Spleen (tissue), 11 donors: Measurements from ENCODE around the gene KCNJ6. TPM values are rescaled to one million over a fixed set of nuclear protein-coding genes. Genes with fewer than 3 reads are reported as not detected.
A peak's percentile ranks its signal among the peaks of the same experiment; 100 is the strongest.

ENCODE experiments used
- DNase-seq: peaks from one replicate; pipeline ENCODE4 v3.0.0-alpha.2; 2020
- H3K27ac ChIP-seq, 8 donors: fragments of 200-600 bp; sonication (generic) in 7 of 8; 1 replicate in 4 of 8; 2 replicates in 4 of 8; pipeline versions ENCODE4 v1.5.0 to v1.8.0; 2016 to 2021; ENCODE audit warnings: inconsistent platforms in 4 of 8, mild to moderate bottlenecking in 4 of 8, moderate library complexity in 1 of 8
- H3K27me3 ChIP-seq, 7 donors: fragments of 200-600 bp; sonication (generic) in 6 of 7; replicated peaks in 1 of 7; 1 replicate in 4 of 7; 2 replicates in 3 of 7; pipeline versions ENCODE4 v1.5.0 to v1.8.0; 2016 to 2021; ENCODE audit warnings: inconsistent platforms in 3 of 7, mild to moderate bottlenecking in 1 of 7
- H3K36me3 ChIP-seq, 6 donors: fragments of 200-600 bp; sonication (generic) in 5 of 6; 1 replicate in 4 of 6; 2 replicates in 2 of 6; pipeline versions ENCODE4 v1.5.0 to v1.8.0; 2016 to 2021; ENCODE audit warnings: inconsistent platforms in 2 of 6
- H3K4me1 ChIP-seq, 6 donors: fragments of 200-600 bp; sonication (generic) in 5 of 6; 1 replicate in 3 of 6; 2 replicates in 3 of 6; pipeline versions ENCODE4 v1.5.0 to v1.8.0; 2016 to 2021; ENCODE audit warnings: inconsistent platforms in 3 of 6
- H3K4me3 ChIP-seq, 8 donors: fragments of 200-600 bp; sonication (generic) in 7 of 8; 1 replicate in 4 of 8; 2 replicates in 4 of 8; pipeline versions ENCODE4 v1.5.0 to v1.8.0; 2016 to 2021; ENCODE audit warnings: inconsistent platforms in 4 of 8, mild to moderate bottlenecking in 4 of 8, moderate library complexity in 2 of 8
- H3K9me3 ChIP-seq, 8 donors: fragments of 200-600 bp; sonication (generic) in 7 of 8; 1 replicate in 4 of 8; 2 replicates in 4 of 8; pipeline versions ENCODE4 v1.5.0 to v1.8.0; 2016 to 2021; ENCODE audit warnings: inconsistent platforms in 4 of 8
- POLR2A ChIP-seq, 3 donors: fragments of 450-650 bp; IDR thresholded peaks; one replicate each; pipeline ENCODE4 v1.5.1; 2017; ENCODE audit warnings: antibody characterized with exemption in 3 of 3, mild to moderate bottlenecking in 1 of 3
- POLR2AphosphoS5 ChIP-seq, 3 donors: sonication (generic); formaldehyde crosslinking; IDR thresholded peaks; one replicate each; pipeline ENCODE4 v1.5.1; 2017; ENCODE audit warnings: antibody characterized with exemption in 3 of 3
- WGBS, 5 donors: extraction: QIAGEN DNeasy Blood & Tissue Kit in 3 of 5; methylation state at CpG; one replicate each; pipeline versions ENCODE4 v1.1.5 to v1.1.7; 2013 to 2018; 5-methylcytosine and 5-hydroxymethylcytosine counted together
- intact Hi-C: fragments of 100-400 bp; cut with DNase I; formaldehyde crosslinking; loops from one replicate; pipeline ENCODE4 v1.15.0; 2023; ENCODE audit warnings: low total_unique reads
- polyA plus RNA-seq, 3 donors: library from polyadenylated mRNA; stranded (reverse); fragments of 200-250 nt; gene quantifications; one replicate each; pipeline ENCODE4 v1.2.1, GENCODE V29; 2013
- total RNA-seq, 7 donors: library from RNA; depleted of rRNA in 3 of 7; stranded (reverse); fragments of >200 nt in 3 of 7; fragmentation: NEBNext Ultra II Directional in 4 of 7; extraction: Animal tissue kit (Norgen Biotek cat#: 25700) in 4 of 7; gene quantifications; one replicate each; pipeline versions ENCODE4 v1.1.0 to v1.2.1, GENCODE V29; 2016 to 2021
- TF ChIP-seq, protein P1 (sequence below), 11 experiments: fragments of 200-600 bp in 7 of 11; fragments of 450-650 bp in 4 of 11; sonication (generic) in 4 of 11; IDR thresholded peaks in 8 of 11; conservative IDR thresholded peaks in 3 of 11; 1 replicate in 7 of 11; 2 replicates in 4 of 11; pipeline versions ENCODE4 v1.4.0 to v1.8.0; 2016 to 2021; ENCODE audit warnings: antibody characterized with exemption in 11 of 11, inconsistent platforms in 4 of 11, mild to moderate bottlenecking in 1 of 11
- donor health status: healthy with polysubstance abuse.
- donor health status: DM: no; HTN: no; CAD: no; lungs with moderate emphysema.
- donor health status: DM: no; HTN: no; CAD: no.
- donor health status: Bipolar disorder and iron deficiency.
- donor health status: healthy.
- donor health status: DM: no; HTN: no; CAD: no.
- donor health status: DM: yes; HTN: yes; CAD: no.

KCNJ6 gene
- total and polyA plus RNA-seq, 10 donors: under 0.01 to 0.36 (median 0.10) TPM; not detected in 6

DNA sequence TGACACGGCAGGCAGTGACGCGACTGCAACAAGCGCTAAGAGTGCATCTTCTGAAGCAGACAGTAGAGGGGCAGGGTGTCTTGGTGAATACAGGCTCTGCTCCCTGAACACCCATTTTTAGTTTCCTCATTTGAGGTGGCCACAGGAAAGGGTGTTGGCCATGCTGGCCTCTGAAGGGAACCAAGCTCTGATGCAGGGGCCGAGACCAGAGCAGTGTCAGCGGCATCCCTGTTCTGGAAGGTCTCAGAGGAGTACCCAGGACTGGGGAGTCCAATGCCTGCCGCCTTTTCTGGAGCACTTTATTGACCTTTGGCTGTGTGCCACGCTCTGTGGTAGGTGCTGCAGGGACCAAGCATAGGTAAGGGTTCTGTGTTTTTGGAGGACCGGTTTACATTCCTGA, 100.4 kb downstream of the KCNJ6 start:
- WGBS, 5 donors: 69 to 93% (median 80%) methylated on average over 8 to 9 of the region's 9 CpGs
- TF ChIP-seq POLR2A (IDR thresholded peaks at IDR 0.05): no peak
- TF ChIP-seq POLR2AphosphoS5 (IDR thresholded peaks at IDR 0.05): no peak
- TF ChIP-seq, protein P1, sequence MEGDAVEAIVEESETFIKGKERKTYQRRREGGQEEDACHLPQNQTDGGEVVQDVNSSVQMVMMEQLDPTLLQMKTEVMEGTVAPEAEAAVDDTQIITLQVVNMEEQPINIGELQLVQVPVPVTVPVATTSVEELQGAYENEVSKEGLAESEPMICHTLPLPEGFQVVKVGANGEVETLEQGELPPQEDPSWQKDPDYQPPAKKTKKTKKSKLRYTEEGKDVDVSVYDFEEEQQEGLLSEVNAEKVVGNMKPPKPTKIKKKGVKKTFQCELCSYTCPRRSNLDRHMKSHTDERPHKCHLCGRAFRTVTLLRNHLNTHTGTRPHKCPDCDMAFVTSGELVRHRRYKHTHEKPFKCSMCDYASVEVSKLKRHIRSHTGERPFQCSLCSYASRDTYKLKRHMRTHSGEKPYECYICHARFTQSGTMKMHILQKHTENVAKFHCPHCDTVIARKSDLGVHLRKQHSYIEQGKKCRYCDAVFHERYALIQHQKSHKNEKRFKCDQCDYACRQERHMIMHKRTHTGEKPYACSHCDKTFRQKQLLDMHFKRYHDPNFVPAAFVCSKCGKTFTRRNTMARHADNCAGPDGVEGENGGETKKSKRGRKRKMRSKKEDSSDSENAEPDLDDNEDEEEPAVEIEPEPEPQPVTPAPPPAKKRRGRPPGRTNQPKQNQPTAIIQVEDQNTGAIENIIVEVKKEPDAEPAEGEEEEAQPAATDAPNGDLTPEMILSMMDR (IDR thresholded peaks at IDR 0.05 in 8 of 11, conservative IDR thresholded peaks at IDR 0.05 in 3 of 11): no peak
- Histone ChIP-seq H3K27me3 (no peaks in the 10 kb centered on the region), H3K27ac (peak overlapping the region in 3 of 8 donors; percentile 47 to 78 (median 59)), H3K4me3 (peak overlapping the region in 4 of 8 donors; percentile 3 to 27 (median 6)), H3K9me3 (peaks cover 0 to 23% (median 17%) of the 10 kb centered on the region in 8 donors), H3K4me1 (peaks cover 0 to 6% (median 0%) of the 10 kb centered on the region in 6 donors), H3K36me3 (no peaks in the 10 kb centered on the region)
- DNase-seq: peak; percentile 72
- intact Hi-C loops: no loop called here

DNA sequence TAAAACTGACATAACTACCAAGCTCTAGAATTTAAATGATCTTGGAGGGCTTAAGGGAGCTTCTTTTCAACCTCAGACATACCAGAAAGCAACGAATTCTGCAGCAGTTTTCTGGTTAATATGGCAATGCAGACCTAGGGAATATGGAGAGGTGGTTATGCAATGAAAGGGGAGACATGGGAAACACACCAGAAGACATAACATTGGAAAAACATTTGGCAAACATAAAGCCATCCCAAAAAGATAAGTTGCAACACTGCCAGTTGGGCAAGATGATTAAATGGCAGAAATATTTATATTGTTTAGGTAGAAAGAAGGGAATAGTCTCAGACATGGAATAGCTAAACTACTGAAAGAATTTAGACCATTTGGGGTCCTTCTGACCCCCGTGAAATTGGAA, 104.5 kb downstream of the KCNJ6 start:
- WGBS, 5 donors: 55 to 74% (median 67%) methylated on average over 2 of the region's 2 CpGs
- H3K36me3 ChIP-seq: no peaks in the 10 kb centered on the region
- no peak for DNase-seq
- TF ChIP-seq POLR2AphosphoS5 (IDR thresholded peaks at IDR 0.05): no peak
- TF ChIP-seq POLR2A (IDR thresholded peaks at IDR 0.05): no peak
- TF ChIP-seq, protein P1 (IDR thresholded peaks at IDR 0.05 in 8 of 11, conservative IDR thresholded peaks at IDR 0.05 in 3 of 11): no peak
- peaks cover 0 to 25% (median 17%) of the 10 kb centered on the region in 8 donors for H3K9me3 ChIP-seq
- H3K4me1 ChIP-seq: no peaks in the 10 kb centered on the region
- no peaks in the 10 kb centered on the region for H3K27me3 ChIP-seq
- H3K4me3 ChIP-seq: no peak overlapping the region
- H3K27ac ChIP-seq: no peak overlapping the region
- intact Hi-C loops: no loop called here

DNA sequence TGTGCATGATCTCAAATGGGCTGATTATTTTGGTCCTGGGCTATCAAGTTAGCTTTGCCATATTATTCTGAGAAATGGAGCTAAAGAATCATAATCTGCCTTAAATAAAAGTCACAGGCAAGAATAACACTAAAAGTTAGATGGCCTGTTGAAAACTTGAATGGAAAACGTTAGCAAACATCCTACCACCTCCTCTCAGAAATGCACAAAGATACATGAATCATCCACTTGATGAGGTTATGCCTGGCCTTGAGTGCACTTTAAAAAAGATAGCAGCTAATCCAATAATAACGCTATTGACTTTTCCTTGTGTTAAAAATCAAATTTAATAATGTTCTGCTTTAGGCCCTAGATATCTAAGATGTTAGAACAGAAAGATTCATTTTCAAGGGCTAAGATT, 108.0 kb downstream of the KCNJ6 start:
- no peak for DNase-seq
- TF ChIP-seq, protein P1 (IDR thresholded peaks at IDR 0.05 in 8 of 11, conservative IDR thresholded peaks at IDR 0.05 in 3 of 11): no peak
- TF ChIP-seq POLR2AphosphoS5 (IDR thresholded peaks at IDR 0.05) (no peak), POLR2A (IDR thresholded peaks at IDR 0.05) (no peak)
- Histone ChIP-seq H3K27ac (no peak overlapping the region), H3K9me3 (peaks cover 0 to 38% (median 20%) of the 10 kb centered on the region in 8 donors), H3K4me1 (peaks cover 0 to 7% (median 0%) of the 10 kb centered on the region in 6 donors), H3K36me3 (no peaks in the 10 kb centered on the region), H3K4me3 (no peak overlapping the region), H3K27me3 (no peaks in the 10 kb centered on the region)
- WGBS, 5 donors: 66 to 84% (median 75%) methylated on average over 2 of the region's 2 CpGs
- intact Hi-C loops: no loop called here

DNA sequence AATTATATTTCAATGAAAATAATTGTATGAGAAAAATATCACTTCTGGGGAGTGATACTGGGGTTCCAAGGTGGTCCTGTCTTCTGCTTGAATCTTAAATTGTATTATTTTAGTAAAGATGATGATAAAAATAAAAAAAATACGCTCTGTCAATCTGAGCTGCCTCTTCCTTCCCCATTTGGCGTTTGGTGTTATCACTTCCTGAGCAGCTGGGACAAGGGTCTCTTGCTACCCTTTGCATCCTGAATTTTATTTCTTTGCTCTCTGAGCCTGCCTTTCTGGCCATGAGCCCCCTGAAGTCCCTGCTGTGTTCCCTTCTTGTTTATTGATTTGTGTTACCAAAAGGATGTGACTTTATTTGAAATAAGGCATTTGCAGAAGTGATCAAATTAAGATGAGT, 111.0 kb downstream of the KCNJ6 start:
- 5 to 18% (median 13%) methylated on average over 2 of the region's 2 CpGs for WGBS, 5 donors
- peaks cover 0 to 25% (median 0%) of the 10 kb centered on the region in 7 donors for H3K27me3 ChIP-seq

More for the DNA sequence above, 111.0 kb downstream of the KCNJ6 start:
- no peak overlapping the region for H3K4me3 ChIP-seq
- no peaks in the 10 kb centered on the region for H3K36me3 ChIP-seq
- no peak for DNase-seq
- peaks cover 0 to 14% (median 3%) of the 10 kb centered on the region in 8 donors for H3K9me3 ChIP-seq
- TF ChIP-seq POLR2A (IDR thresholded peaks at IDR 0.05) (no peak), POLR2AphosphoS5 (IDR thresholded peaks at IDR 0.05) (no peak)
- TF ChIP-seq, protein P1 (IDR thresholded peaks at IDR 0.05 in 8 of 11, conservative IDR thresholded peaks at IDR 0.05 in 3 of 11): no peak
- intact Hi-C loops: no loop called here
- peak overlapping the region in 2 of 8 donors; percentile 39 to 80 for H3K27ac ChIP-seq
- peaks cover 0 to 7% (median 0%) of the 10 kb centered on the region in 6 donors for H3K4me1 ChIP-seq
